NCI-H1436 treated with DMSO at 0.1 percent for 48 hours (cell line): ENCODE results near the gene AZI2.

Experiments used
- DNase-seq: peaks from one replicate; lab custom pipeline; 2025; lab: John Stamatoyannopoulos, UW

Gene AZI2

GRCh38 chr3:28301688-28302087, 46.9 kb downstream of the AZI2 start:
- no peak for DNase-seq

- DNase-seq: no peak
Measured at GRCh38 chr3:28300345-28300962, 48.2 kb downstream of the AZI2 start.

GRCh38 chr3:28299705-28300104, 48.9 kb downstream of the AZI2 start:
- no peak for DNase-seq

- DNase-seq: no peak
Measured at GRCh38 chr3:28295898-28296490, 52.6 kb downstream of the AZI2 start.

GRCh38 chr3:28294667-28295413, 53.8 kb downstream of the AZI2 start:
- no peak for DNase-seq

GRCh38 chr3:28292622-28293021, 56.0 kb downstream of the AZI2 start:
- no peak for DNase-seq

- DNase-seq: no peak
Measured at GRCh38 chr3:28291577-28291976, 57.0 kb downstream of the AZI2 start.

GRCh38 chr3:28290863-28291300, 57.7 kb downstream of the AZI2 start:
- DNase-seq: no peak

GRCh38 chr3:28287046-28287445, 61.6 kb downstream of the AZI2 start:
- no peak for DNase-seq

GRCh38 chr3:28286595-28286994, 62.0 kb downstream of the AZI2 start:
- DNase-seq: peak; percentile 2

- DNase-seq: no peak
Measured at GRCh38 chr3:28280781-28281180, 67.8 kb downstream of the AZI2 start.

GRCh38 chr3:28279770-28280169, 68.9 kb downstream of the AZI2 start:
- no peak for DNase-seq

GRCh38 chr3:28278918-28279317, 69.7 kb downstream of the AZI2 start:
- DNase-seq: no peak

- no peak for DNase-seq
Measured at GRCh38 chr3:28273837-28274236, 74.8 kb downstream of the AZI2 start.
